GM12874 (cell line): ENCODE results near the gene BAG1.

Source experiments
- TF ChIP-seq, protein P1 (sequence below): IDR thresholded peaks from 2 replicates; pipeline ENCODE4 v1.5.1; 2011; ENCODE audit warnings: low read depth, mild to moderate bottlenecking, control low read depth, low read length, moderate library complexity; ENCODE audit not compliant: insufficient read depth

BAG1 gene

GRCh38 chr9:33244137-33244784, 20.2 kb downstream of the BAG1 start:
- TF ChIP-seq, protein P1, sequence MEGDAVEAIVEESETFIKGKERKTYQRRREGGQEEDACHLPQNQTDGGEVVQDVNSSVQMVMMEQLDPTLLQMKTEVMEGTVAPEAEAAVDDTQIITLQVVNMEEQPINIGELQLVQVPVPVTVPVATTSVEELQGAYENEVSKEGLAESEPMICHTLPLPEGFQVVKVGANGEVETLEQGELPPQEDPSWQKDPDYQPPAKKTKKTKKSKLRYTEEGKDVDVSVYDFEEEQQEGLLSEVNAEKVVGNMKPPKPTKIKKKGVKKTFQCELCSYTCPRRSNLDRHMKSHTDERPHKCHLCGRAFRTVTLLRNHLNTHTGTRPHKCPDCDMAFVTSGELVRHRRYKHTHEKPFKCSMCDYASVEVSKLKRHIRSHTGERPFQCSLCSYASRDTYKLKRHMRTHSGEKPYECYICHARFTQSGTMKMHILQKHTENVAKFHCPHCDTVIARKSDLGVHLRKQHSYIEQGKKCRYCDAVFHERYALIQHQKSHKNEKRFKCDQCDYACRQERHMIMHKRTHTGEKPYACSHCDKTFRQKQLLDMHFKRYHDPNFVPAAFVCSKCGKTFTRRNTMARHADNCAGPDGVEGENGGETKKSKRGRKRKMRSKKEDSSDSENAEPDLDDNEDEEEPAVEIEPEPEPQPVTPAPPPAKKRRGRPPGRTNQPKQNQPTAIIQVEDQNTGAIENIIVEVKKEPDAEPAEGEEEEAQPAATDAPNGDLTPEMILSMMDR = no peak

- TF ChIP-seq, protein P1 = no peak
These were observed 21.8 kb downstream of the BAG1 start for GRCh38 chr9:33242609-33243134.

DNA sequence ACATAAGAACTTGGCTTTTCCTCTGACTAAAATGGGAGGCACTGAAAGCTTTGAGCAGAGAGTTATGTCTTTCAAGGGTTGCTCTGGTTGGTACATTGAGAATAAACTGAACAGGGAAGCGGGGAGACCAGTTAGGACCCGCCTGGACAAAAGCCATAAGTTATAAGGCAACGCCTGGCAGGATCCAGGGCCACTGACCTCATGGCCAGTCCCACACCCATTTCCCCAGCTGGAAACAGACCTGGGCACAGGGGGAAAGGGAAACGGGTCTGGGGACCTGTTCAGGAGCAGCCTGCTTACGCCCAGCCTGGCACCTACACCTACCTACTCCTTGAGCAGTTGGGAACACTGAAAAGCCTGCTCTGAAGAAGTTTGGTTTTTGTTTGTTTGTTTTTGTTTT, 23.2 kb downstream of the BAG1 start:
- TF ChIP-seq, protein P1 = no peak

- TF ChIP-seq, protein P1 = no peak
These were observed 24.6 kb downstream of the BAG1 start, which contains the start of gene SPINK4 for GRCh38 chr9:33239921-33240320. Gene SPINK4 (plus strand): TSS chr9:33240167. CDS start chr9:33240209, 42 bp downstream.

DNA sequence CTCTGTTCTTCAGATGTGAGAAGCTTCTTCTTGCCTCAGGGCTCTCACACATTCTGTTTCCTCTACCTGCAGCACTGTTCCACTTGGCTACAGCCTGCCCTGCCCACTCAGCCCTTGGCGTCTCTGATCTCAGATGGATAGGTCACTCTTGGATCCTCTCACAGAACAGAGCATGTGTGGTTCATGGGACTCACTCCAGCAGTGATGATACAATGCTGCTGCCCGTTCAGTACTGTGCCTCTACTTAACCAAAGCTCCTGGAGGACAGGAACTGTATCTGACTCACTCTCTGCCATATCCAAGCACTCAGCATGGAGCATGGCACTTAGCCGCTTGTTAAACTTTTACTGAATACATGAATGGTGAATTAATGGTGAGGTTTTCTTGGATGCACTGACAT, 27.9 kb downstream of the BAG1 start:
- TF ChIP-seq, protein P1 = no peak

DNA sequence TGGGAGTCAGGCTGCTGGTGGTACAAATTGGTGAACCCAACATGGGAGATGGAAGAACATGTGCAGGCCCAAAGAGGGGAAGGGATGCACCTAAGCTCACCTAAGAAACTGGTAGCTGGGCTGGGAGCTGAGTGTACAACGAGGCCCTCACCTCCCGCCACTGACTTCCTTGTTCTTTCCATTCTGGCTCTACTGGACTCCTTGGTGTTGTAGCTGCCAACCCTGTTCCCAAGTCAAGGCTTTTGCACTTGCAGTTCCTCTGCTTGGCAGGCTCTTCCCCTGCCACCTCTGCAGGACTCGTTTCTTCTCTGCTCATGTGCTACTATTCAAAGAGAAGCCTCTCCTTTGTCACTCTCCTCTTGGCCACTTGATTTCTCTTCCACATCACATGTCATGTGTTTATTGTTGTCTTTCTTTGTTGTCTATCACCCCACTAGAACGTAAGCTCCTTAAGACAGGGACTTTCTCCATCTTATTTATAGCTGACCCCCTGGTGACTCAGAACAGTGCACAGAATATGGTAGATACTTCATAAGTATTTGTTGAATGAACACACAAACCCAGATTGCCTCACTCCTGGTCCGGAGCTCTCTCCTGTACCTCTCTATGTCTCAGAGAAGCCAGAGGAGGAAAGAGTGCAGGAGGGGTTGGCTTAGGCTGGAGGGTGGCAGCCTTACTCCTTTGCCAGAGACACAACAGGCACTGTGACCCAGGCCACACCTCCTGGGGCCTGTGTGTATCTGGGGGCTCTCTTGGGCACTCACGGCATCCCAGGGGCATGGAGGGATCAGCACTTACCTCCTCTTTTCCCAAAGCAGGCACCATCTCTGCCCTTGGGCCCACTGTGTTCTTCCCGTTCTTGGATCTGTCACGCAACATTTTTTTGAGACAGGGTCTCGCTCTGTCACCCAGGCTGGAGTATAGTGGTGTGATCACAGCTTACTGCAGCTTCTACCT, 29.7 kb downstream of the BAG1 start:
- TF ChIP-seq, protein P1 = no peak
